Activated CD4-positive, CD25-positive, alpha-beta regulatory T cell (primary cell): ENCODE measurements around the gene TRAPPC5.

Experiments used
- DNase-seq, 4 experiments: peaks; one replicate each; lab custom pipeline; 2025; lab: John Stamatoyannopoulos, UW

The TRAPPC5 gene

GRCh38 chr19:7676376-7676775 is 4.3 kb upstream of the TRAPPC5 start:
- DNase-seq = no peak

- DNase-seq = no peak
Observed at GRCh38 chr19:7676854-7677253, 3.8 kb upstream of the TRAPPC5 start, which contains the start of gene MCEMP1. Gene MCEMP1 (plus strand): TSS chr19:7677090. CDS start chr19:7677121, 31 bp downstream.

- no peak for DNase-seq
Observed at GRCh38 chr19:7677669-7678311, 2.8 kb upstream of the TRAPPC5 start.

GRCh38 chr19:7678971-7679751 is 1.5 kb upstream of the TRAPPC5 start:
- peak; percentile 33 to 45 (median 41) for DNase-seq

- no peak for DNase-seq
Observed at GRCh38 chr19:7679771-7680605, 645 bp upstream of the TRAPPC5 start.

- peak; percentile 64 to 78 (median 70) for DNase-seq
Observed at GRCh38 chr19:7681340-7682174, 924 bp downstream of the TRAPPC5 start.

- no peak for DNase-seq
Observed at GRCh38 chr19:7682175-7682855, 1.7 kb downstream of the TRAPPC5 start.

GRCh38 chr19:7685546-7686445 is 5.2 kb downstream of the TRAPPC5 start:
- no peak for DNase-seq

GRCh38 chr19:7687177-7687576 is 6.5 kb downstream of the TRAPPC5 start:
- DNase-seq = no peak

GRCh38 chr19:7689165-7689564 is 8.5 kb downstream of the TRAPPC5 start:
- DNase-seq = no peak

- no peak for DNase-seq
Observed at GRCh38 chr19:7690779-7691258, 10.2 kb downstream of the TRAPPC5 start.

GRCh38 chr19:7691497-7691896 is 10.9 kb downstream of the TRAPPC5 start:
- DNase-seq = no peak

GRCh38 chr19:7692417-7693088 is 11.9 kb downstream of the TRAPPC5 start:
- DNase-seq = no peak

- no peak for DNase-seq
Observed at GRCh38 chr19:7694499-7694898, 13.9 kb downstream of the TRAPPC5 start.

GRCh38 chr19:7697721-7698287 is 17.2 kb downstream of the TRAPPC5 start:
- DNase-seq = no peak

GRCh38 chr19:7698583-7698982 is 17.9 kb downstream of the TRAPPC5 start:
- no peak for DNase-seq

- no peak for DNase-seq
Observed at GRCh38 chr19:7699003-7699402, 18.4 kb downstream of the TRAPPC5 start.

GRCh38 chr19:7699417-7700401 is 19.1 kb downstream of the TRAPPC5 start:
- peak in 1 of 4 experiments; percentile 18 for DNase-seq
